Mesothelial cell of epicardium (in vitro differentiated cells): Measurements from ENCODE around the gene IL16. TPM values are rescaled to one million over a fixed set of nuclear protein-coding genes. Genes with fewer than 3 reads are reported as not detected.

Experiments used
- DNase-seq, 2 experiments: peaks; one replicate each; pipeline ENCODE4 v3.0.0; 2021; ENCODE audit warnings: low spot score in 2 of 2; ENCODE audit not compliant: unreplicated experiment in 2 of 2
- H3K27ac Mint-ChIP-seq: 2 replicates; pipeline ENCODE4 v1.8.0; 2021; ENCODE audit warnings: mixed read lengths
- H3K27me3 Mint-ChIP-seq: 2 replicates; pipeline ENCODE4 v1.8.0; 2021; ENCODE audit warnings: low read depth, mixed read lengths
- H3K36me3 Mint-ChIP-seq: 2 replicates; pipeline ENCODE4 v1.8.0; 2021; ENCODE audit warnings: mixed read lengths
- H3K4me1 Mint-ChIP-seq: 2 replicates; pipeline ENCODE4 v1.8.0; 2021; ENCODE audit warnings: mixed read lengths
- H3K4me3 Mint-ChIP-seq: 2 replicates; pipeline ENCODE4 v1.8.0; 2021; ENCODE audit warnings: mild to moderate bottlenecking, moderate library complexity, mixed read lengths
- H3K9me3 Mint-ChIP-seq: 2 replicates; pipeline ENCODE4 v1.8.0; 2021; ENCODE audit warnings: mixed read lengths
- CTCF ChIP-seq: fragments of 200-600 bp; sonication (generic); IDR thresholded peaks from one replicate; pipeline ENCODE4 v1.5.0; 2021; ENCODE audit warnings: antibody characterized with exemption; ENCODE audit not compliant: unreplicated experiment
- total RNA-seq: library from RNA; stranded (reverse); gene quantifications from 3 replicates; pipeline ENCODE4 v1.2.1, GENCODE V29; 2021

IL16 gene
- total RNA-seq, 1 donor from 2014 or later: 0.27 TPM

- no peak for TF ChIP-seq CTCF
- H3K9me3 Mint-ChIP-seq: peaks cover 5% of the 10 kb centered on the region
- no peak overlapping the region for H3K4me3 Mint-ChIP-seq
- no peak for DNase-seq
- peaks cover 35% of the 10 kb centered on the region for H3K27me3 Mint-ChIP-seq
- H3K27ac Mint-ChIP-seq: no peak overlapping the region
- no peaks in the 10 kb centered on the region for H3K36me3 Mint-ChIP-seq
- no peaks in the 10 kb centered on the region for H3K4me1 Mint-ChIP-seq
Observed at GRCh38 chr15:81357180-81357686, 160.6 kb downstream of the IL16 start.

GRCh38 chr15:81358248-81358647 is 161.6 kb downstream of the IL16 start:
- H3K4me1 Mint-ChIP-seq: no peaks in the 10 kb centered on the region

GRCh38 chr15:81360491-81360890 is 163.8 kb downstream of the IL16 start:
- TF ChIP-seq CTCF: no peak
- no peak for DNase-seq
- no peaks in the 10 kb centered on the region for H3K36me3 Mint-ChIP-seq

More at GRCh38 chr15:81358248-81358647, 161.6 kb downstream of the IL16 start:
- Mint-ChIP-seq H3K27ac (no peak overlapping the region), H3K36me3 (no peaks in the 10 kb centered on the region), H3K27me3 (peaks cover 35% of the 10 kb centered on the region), H3K4me3 (no peak overlapping the region), H3K9me3 (peaks cover 5% of the 10 kb centered on the region)
- DNase-seq: no peak
- no peak for TF ChIP-seq CTCF

GRCh38 chr15:81361891-81362290 is 165.2 kb downstream of the IL16 start:
- DNase-seq: no peak
- H3K36me3 Mint-ChIP-seq: no peaks in the 10 kb centered on the region
- TF ChIP-seq CTCF: no peak
- H3K27ac Mint-ChIP-seq: no peak overlapping the region
- H3K27me3 Mint-ChIP-seq: peaks cover 17% of the 10 kb centered on the region
- no peaks in the 10 kb centered on the region for H3K4me1 Mint-ChIP-seq
- no peak overlapping the region for H3K4me3 Mint-ChIP-seq
- peaks cover 5% of the 10 kb centered on the region for H3K9me3 Mint-ChIP-seq

More at GRCh38 chr15:81360491-81360890, 163.8 kb downstream of the IL16 start:
- H3K27me3 Mint-ChIP-seq: peaks cover 22% of the 10 kb centered on the region
- no peak overlapping the region for H3K27ac Mint-ChIP-seq
- no peaks in the 10 kb centered on the region for H3K4me1 Mint-ChIP-seq
- peaks cover 5% of the 10 kb centered on the region for H3K9me3 Mint-ChIP-seq
- no peak overlapping the region for H3K4me3 Mint-ChIP-seq

GRCh38 chr15:81362790-81363189 is 166.1 kb downstream of the IL16 start:
- no peak for DNase-seq
- no peaks in the 10 kb centered on the region for H3K4me1 Mint-ChIP-seq
- H3K9me3 Mint-ChIP-seq: peaks cover 5% of the 10 kb centered on the region
- no peak overlapping the region for H3K4me3 Mint-ChIP-seq
- H3K27ac Mint-ChIP-seq: no peak overlapping the region
- no peak for TF ChIP-seq CTCF
- no peaks in the 10 kb centered on the region for H3K36me3 Mint-ChIP-seq
- peaks cover 15% of the 10 kb centered on the region for H3K27me3 Mint-ChIP-seq

- no peak for TF ChIP-seq CTCF
- H3K9me3 Mint-ChIP-seq: peaks cover 5% of the 10 kb centered on the region
- no peak overlapping the region for H3K27ac Mint-ChIP-seq
- no peaks in the 10 kb centered on the region for H3K36me3 Mint-ChIP-seq
- no peak overlapping the region for H3K4me3 Mint-ChIP-seq
- no peaks in the 10 kb centered on the region for H3K4me1 Mint-ChIP-seq
- no peak for DNase-seq
- peaks cover 17% of the 10 kb centered on the region for H3K27me3 Mint-ChIP-seq
Observed at GRCh38 chr15:81363276-81363675, 166.6 kb downstream of the IL16 start.
